NCI-H226 (cell line): ENCODE results near the gene SP6.

ENCODE experiments used
- DNase-seq: peaks from one replicate; pipeline ENCODE4 v3.0.0-alpha.2; 2015

The SP6 gene

DNA sequence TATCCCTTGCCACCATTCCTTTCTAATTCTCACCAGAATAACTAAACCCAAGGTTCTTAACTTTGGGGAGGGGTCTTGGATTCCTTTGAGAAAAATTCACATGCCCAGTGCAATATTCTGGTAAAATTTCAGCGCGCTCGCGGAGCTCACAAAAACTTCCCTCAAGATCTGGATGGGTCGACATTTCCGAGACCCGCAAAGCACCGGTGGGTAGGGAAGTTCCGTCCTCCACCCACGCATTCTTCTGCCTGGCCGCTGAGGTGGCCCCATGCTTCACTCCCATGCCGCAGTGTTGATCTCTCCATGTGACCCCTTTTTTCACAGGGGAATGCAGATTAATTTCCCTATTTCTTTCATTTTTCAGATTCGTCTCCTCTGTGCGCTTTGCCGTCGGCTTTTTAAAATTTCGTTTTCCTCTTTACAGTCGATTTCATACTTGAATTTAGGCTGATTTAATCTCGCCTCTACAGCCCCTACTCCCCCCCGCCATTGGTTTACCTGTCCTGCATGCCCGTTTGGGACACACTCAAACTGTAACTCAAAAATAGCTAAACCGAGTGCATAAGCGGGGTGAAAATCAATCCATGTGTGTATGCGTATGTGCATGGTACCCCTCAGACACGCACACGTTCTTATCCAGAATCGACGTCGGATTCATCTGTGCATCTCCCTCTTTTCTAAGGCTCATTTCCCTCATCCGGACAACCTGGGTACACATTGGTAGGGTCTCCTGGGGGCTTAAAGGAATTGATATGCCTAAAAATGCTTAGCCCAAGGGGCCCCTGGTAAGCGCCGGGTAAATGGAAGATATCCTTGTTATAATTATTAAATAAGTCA is 1.4 kb upstream of the SP6 start:
- DNase-seq: no peak

DNA sequence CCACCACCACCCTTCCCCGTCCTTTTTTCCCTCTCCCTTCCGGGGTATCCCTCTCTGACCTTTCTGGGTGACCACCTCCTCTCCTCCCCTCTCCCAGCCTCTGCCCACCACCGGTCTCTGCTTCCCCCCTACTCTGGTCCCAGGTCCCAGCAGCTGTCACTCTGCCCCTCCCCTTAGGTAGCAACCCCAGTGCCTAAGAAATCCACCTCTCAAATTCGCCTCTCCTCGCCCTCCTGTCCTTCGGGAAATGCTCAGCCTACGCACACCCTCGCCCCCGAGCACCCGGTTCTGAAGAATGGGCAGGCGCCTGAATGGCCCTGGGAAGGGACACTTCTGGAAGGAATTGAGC is 775 bp upstream of the SP6 start:
- DNase-seq: no peak

DNA sequence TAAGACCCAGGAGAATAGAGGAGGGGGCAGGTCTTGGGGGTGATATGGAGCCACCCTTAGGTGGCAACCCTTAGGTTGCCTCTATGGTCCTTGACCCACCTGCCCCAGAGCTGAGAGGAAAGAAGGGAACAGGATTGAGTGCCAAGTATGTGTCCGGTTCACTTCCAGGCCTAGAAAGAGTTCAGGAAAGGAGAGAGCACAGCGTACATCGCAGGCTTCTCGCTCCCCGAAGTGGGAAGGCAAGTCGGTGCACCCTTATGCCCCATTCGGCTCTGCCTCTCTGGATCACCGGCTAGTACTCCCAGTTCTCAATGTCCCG is 631 bp downstream of the SP6 start:
- DNase-seq: no peak

DNA sequence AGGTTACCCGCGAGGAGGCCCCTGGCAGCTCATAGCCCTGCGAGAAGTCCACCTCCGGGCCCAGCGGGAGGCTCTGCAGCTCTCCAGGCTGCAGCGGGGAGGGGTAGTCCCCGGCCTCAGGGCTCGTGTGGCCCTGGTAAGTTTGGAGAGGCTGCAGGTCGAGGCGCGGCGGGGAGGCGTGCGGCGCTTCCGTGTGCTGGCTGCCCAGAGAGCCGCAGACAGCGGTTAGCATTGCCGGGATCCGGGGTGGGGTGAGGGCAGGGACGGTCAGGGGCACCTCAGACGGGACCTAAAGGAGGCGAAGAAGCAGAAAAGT is 2.8 kb downstream of the SP6 start:
- no peak for DNase-seq

- no peak for DNase-seq
Measured at GRCh38 chr17:47847341-47848197, 3.4 kb downstream of the SP6 start.

DNA sequence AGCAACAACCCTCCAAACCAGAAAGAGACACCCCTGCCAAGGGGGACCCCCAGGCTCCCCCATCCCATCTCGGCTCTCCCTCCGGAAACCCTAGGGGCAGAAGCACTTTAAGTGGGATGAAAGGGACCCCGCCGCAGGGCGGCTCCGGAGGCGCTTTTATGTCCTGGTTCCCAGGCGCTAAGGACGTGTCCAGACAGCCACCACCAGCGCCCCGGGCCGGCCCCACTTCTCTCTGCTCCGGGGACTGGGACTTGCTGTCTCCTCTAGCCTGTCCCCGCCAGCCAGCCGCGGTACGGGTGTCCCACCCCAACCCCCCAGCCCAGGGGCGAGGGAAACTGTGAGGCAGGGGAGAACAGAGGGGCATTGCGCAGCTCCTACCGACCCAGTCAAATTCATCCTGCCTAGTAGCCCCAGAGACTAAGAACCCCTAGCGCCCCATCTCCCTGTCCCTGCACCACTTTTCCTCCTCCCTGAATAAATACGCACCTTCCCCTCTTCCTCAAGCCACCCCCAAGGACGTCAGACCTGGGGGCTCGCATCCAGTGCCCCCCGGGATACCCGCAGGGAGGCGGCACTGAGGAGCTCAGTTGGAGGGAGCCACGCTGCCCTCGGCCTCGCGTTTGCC is 4.1 kb downstream of the SP6 start:
- no peak for DNase-seq

GRCh38 chr17:47845716-47846075 is 5.3 kb downstream of the SP6 start:
- no peak for DNase-seq

DNA sequence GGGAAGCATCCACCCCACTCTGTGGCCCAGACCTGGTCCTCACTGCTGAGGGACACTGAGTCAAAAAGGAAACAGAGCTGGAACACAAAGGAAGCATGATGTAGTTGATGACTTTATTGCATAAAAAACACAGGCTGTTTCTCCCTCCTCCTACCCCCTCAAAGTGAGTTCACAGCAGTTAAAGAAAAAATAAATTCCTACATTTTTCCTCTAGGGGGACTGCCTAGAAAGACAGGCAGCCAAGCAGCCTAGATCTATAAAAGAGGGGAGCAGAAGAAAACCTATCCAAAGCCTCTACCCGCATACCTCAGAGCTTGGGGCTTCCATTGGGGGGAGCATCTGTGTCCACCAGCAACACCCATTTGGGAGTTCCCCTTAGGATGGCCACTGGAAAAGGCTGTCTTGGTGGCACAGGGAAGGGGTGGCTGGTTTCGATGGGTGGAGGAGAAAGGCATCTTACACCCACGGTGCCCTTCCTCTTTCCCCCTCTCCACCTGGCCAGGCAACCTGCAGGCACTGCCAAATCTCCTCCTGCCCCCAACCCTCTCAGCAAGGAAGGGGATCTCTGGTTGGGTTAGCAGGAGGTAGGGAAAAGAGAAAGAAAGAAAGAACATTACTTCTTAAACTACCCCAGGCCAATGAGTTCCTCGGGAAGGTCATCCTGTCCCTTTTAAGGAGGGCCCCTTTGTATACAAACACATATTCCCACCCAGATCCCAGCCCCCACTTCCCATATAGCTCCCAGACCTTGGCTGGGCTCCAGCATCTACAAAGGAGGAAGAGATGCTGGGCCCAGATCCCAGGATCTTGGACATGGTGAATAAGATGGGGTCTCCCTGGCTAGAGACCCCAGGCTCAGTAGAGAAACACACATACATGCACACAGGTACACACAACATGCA is 5.9 kb downstream of the SP6 start:
- peak; percentile 29 for DNase-seq

DNA sequence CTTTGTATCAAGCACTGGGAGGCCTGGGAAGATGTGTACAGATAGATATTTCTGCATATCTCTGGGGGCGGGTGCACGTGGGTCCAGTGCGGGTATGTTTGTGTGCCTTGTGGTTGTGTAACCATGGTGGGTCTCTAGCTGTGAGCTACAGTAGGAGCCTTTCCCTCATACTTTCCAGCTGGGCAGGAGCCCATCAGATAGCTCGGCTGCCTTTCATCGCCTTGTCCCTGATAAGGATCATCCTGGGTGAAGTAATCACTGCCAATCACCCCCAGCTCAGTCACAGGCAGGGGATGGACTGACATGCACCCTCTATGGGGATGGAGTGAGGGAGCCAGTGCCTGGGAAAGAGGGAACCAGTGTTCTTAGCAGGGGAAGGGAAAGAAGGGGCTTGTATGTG is 6.7 kb downstream of the SP6 start:
- peak; percentile 84 for DNase-seq

DNA sequence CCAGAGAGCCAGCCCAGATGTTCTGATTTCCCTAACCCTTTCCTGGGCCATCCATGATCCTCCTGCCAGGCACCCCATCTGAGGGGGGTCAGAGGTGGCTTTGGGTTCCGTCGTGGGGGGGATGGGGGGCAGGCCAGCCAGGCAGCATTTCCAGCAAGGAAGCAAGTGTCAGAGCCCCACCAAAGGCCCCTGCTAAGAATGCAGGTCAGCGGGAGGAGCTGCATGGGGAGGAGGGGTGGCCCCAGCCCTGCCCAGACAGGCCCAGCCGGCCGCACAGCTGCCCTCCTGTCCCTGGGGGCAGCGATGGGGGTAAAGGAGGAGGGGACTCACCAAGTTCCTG is 7.6 kb downstream of the SP6 start:
- DNase-seq: no peak

GRCh38 chr17:47841488-47842291 is 9.3 kb downstream of the SP6 start:
- DNase-seq: no peak

DNA sequence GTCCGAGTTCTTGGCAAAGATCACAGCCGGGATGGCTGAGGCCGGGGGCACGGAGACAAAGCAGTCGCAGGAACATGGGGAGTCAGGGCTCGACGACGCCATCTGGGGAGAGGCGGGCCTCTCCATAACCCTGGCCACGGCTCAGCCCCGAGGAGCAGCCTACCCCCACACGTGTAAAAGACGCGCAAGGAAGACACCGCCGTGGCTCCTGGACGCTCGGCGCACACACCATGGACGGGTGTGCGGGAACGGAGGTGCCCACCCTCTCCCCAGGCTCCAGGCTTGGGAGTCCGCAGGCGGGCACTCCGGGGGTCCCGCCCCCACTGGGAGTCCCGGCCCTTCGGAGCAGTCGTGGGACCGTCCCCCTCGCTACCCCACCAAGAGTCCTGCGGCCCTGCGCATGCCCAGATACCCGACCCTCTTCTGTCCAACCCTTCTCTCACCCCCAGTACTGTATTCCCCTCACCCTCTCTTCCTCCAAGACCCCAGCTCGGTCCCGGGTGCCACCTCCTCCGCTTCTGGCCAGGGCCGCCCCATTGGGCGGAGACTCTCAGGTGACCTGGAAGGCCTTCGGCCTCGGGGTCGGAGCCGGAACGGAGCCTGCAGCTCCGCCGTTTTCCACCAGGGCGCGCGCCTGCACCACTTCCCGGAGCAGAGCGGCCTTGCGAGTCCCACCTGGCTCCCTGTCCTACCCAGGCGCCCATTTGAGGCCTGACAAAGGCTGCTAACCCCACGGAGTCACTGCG is 10.0 kb downstream of the SP6 start, which contains the start of gene SCRN2:
Gene SCRN2 (minus strand): TSS at position 532 of the 746 bp plus-strand sequence. CDS start 430 bp downstream, at position 102.
- DNase-seq: peak; percentile 82

DNA sequence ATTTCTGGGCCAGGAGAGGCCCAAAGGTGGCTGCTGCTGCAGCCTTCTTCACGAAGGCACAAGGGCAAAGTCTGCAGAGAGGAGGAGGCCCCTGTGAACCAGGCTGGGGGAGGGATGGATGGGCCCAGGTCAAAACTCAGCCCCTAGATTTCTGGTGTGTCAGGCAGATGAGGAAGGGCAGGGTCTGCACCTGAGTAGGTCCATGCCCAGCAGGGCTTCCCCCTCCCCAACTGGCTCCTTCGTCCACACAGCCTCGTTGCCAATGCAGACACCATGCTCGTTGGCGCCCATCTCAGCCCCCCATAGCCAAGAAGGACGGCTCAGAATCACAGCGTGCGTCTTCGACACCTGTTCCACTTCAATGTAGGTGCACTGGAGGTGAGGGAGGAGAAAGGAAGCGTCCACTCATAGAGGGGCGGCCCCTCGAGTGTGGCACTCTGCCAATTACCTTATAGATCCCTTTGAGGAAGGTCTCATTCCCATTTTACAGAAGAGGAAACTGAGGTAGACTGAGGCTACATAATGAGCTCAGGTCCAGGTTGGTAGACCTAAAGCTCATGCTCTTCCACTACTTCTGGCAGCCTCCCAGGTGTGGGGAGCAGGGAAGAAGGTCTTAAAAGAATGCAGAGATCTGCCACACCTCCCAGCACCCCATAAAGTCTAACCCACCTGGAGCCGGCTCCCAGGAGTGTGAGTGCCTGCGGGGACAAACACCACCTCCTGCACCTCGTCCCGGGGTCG is 10.8 kb downstream of the SP6 start:
- DNase-seq: no peak

DNA sequence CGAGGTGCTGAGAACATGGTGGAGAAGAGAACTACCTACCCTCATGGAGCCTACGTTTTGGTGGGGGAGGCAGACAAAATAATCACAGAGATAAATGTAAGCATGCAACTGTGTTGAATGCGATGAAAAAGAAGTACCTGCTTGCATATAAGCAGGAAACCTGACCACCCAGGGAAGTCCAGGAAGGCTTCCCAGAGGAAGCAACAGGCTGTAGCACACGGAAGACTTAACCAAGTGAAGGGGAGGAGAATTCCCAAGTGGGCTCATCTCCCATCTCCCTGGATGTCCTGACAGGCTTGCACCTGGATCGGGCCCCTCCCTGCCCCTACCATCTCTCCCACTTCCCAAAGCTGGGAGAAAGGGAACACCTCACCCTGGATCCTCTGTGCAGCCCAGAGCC is 11.9 kb downstream of the SP6 start:
- DNase-seq: no peak

GRCh38 chr17:47838636-47839035 is 12.3 kb downstream of the SP6 start:
- no peak for DNase-seq

DNA sequence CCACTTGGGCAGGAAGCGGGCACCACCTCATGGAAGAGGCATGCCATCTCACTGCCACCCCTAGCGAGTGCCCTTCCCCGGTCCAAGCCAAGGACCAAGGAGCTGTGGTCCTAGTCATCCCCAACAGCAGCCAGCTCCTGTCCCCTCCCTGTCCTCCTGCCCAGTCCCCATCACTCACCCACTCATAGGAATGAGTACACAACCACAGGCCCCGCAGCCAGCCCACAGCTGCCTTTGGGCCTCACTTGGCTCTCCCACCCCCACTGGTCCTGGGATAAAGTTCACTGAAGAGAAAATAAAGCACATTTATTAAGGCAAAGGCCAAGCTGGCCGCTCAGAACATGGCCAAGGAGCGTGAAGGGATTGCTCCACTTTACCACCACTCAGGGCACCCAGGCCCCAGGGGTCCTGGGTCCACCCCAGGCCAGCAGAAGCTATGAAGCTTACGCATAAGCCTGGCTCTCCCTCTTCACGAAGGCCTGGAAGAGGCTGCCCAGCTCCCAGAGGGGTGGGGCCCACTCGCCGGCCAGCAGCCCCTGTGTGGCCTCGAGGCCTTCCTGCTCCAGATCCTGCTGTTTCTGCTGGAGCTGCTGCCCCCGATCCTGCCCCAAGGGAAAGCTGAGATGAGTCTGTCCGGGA is 13.4 kb downstream of the SP6 start:
- no peak for DNase-seq

GRCh38 chr17:47836601-47837000 is 14.4 kb downstream of the SP6 start:
- DNase-seq: no peak

- no peak for DNase-seq
Measured at GRCh38 chr17:47834756-47835155, 16.2 kb downstream of the SP6 start.

GRCh38 chr17:47831934-47832327 is 19.0 kb downstream of the SP6 start:
- DNase-seq: no peak
